ENCODE data around the gene EEF2K. TPM values are rescaled to one million over a fixed set of nuclear protein-coding genes. Genes with fewer than 3 reads are reported as not detected.

The EEF2K gene
- total and polyA plus RNA-seq, 2 of the 13 experiments (the other 11 are each of a cell fraction or from before 2014, with no cell fraction given): 22.0 to 23.8 TPM

GRCh38 chr16:22206013-22206841, at the start of gene EEF2K (continued):
- TF ChIP-seq ELF1 (CRISPR knock-in tag; IDR thresholded peaks at IDR 0.05): peak; percentile 76
- peak; percentile 62; the same call in 1 of the 2 replicates for TF ChIP-seq E2F1 (CRISPR knock-in tag; IDR thresholded peaks at IDR 0.05)
- TF ChIP-seq, protein P1, sequence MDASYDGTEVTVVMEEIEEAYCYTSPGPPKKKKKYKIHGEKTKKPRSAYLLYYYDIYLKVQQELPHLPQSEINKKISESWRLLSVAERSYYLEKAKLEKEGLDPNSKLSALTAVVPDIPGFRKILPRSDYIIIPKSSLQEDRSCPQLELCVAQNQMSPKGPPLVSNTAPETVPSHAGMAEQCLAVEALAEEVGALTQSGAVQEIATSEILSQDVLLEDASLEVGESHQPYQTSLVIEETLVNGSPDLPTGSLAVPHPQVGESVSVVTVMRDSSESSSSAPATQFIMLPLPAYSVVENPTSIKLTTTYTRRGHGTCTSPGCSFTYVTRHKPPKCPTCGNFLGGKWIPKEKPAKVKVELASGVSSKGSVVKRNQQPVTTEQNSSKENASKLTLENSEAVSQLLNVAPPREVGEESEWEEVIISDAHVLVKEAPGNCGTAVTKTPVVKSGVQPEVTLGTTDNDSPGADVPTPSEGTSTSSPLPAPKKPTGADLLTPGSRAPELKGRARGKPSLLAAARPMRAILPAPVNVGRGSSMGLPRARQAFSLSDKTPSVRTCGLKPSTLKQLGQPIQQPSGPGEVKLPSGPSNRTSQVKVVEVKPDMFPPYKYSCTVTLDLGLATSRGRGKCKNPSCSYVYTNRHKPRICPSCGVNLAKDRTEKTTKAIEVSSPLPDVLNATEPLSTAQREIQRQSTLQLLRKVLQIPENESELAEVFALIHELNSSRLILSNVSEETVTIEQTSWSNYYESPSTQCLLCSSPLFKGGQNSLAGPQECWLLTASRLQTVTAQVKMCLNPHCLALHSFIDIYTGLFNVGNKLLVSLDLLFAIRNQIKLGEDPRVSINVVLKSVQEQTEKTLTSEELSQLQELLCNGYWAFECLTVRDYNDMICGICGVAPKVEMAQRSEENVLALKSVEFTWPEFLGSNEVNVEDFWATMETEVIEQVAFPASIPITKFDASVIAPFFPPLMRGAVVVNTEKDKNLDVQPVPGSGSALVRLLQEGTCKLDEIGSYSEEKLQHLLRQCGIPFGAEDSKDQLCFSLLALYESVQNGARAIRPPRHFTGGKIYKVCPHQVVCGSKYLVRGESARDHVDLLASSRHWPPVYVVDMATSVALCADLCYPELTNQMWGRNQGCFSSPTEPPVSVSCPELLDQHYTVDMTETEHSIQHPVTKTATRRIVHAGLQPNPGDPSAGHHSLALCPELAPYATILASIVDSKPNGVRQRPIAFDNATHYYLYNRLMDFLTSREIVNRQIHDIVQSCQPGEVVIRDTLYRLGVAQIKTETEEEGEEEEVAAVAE (CRISPR knock-in tag; IDR thresholded peaks at IDR 0.05; ENCODE audit: borderline replicate concordance): peak; percentile 77; the same call in 1 of the 2 replicates
- TF ChIP-seq, protein P2, sequence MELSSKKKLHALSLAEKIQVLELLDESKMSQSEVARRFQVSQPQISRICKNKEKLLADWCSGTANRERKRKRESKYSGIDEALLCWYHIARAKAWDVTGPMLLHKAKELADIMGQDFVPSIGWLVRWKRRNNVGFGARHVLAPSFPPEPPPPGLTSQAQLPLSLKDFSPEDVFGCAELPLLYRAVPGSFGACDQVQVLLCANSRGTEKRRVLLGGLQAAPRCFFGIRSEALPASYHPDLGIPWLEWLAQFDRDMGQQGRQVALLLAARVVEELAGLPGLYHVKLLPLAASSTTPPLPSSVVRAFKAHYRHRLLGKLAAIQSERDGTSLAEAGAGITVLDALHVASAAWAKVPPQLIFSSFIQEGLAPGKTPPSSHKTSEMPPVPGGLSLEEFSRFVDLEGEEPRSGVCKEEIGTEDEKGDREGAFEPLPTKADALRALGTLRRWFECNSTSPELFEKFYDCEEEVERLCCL (CRISPR knock-in tag; IDR thresholded peaks at IDR 0.05; ENCODE audit: borderline replicate concordance): no peak
- TF ChIP-seq DPF2 (CRISPR knock-in tag; IDR thresholded peaks at IDR 0.05; ENCODE audit: borderline replicate concordance, low read depth): peak; percentile 52; the same call in 1 of the 2 replicates
- TF ChIP-seq HDAC6 (IDR thresholded peaks at IDR 0.05; ENCODE audit: low read depth, low read length): no peak
- 0 out of 2 replicates have a peak, but pooled peaks have one; percentile 37 for TF ChIP-seq FOXM1 (CRISPR knock-in tag; IDR thresholded peaks at IDR 0.05)
- TF ChIP-seq, protein P3, sequence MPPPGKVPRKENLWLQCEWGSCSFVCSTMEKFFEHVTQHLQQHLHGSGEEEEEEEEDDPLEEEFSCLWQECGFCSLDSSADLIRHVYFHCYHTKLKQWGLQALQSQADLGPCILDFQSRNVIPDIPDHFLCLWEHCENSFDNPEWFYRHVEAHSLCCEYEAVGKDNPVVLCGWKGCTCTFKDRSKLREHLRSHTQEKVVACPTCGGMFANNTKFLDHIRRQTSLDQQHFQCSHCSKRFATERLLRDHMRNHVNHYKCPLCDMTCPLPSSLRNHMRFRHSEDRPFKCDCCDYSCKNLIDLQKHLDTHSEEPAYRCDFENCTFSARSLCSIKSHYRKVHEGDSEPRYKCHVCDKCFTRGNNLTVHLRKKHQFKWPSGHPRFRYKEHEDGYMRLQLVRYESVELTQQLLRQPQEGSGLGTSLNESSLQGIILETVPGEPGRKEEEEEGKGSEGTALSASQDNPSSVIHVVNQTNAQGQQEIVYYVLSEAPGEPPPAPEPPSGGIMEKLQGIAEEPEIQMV (CRISPR knock-in tag; IDR thresholded peaks at IDR 0.05; ENCODE audit: low read depth): peak; percentile 96
- no peak; the same call in 1 of the 2 replicates for TF ChIP-seq GPN1 (CRISPR knock-in tag; IDR thresholded peaks at IDR 0.05; ENCODE audit: borderline replicate concordance)
- no peak for TF ChIP-seq FOXP1 (IDR thresholded peaks at IDR 0.05)
- TF ChIP-seq FOXP1 (CRISPR knock-in tag; IDR thresholded peaks at IDR 0.05): peak; percentile 44
- peak; percentile 94 for TF ChIP-seq PHF8 (CRISPR knock-in tag; IDR thresholded peaks at IDR 0.05)
- TF ChIP-seq TCF7 (IDR thresholded peaks at IDR 0.05; ENCODE audit: low read depth): no peak
- TF ChIP-seq ZNF558 (CRISPR knock-in tag; IDR thresholded peaks at IDR 0.05; ENCODE audit: borderline replicate concordance): peak; percentile 75; the same call in 1 of the 2 replicates
- peak; percentile 49 for TF ChIP-seq ZNF768 (CRISPR knock-in tag; IDR thresholded peaks at IDR 0.05)
- TF ChIP-seq FOXK1 (CRISPR knock-in tag; IDR thresholded peaks at IDR 0.05; ENCODE audit: borderline replicate concordance, low read depth): peak; percentile 63; the same call in 1 of the 2 replicates
- no peak for TF ChIP-seq ZBTB14 (CRISPR knock-in tag; IDR thresholded peaks at IDR 0.05)
- no peak; the same call in 1 of the 2 replicates for TF ChIP-seq GATA4 (IDR thresholded peaks at IDR 0.05; ENCODE audit: borderline replicate concordance, low read depth)
- peak; percentile 98 for TF ChIP-seq PHF21A (CRISPR knock-in tag; IDR thresholded peaks at IDR 0.05)
- no peak for TF ChIP-seq ZNF549 (CRISPR knock-in tag; IDR thresholded peaks at IDR 0.05)

All from HepG2 (cell line).